ENCODE results near the gene AMDHD2.
"Not testable (repeated sequence)": the region's sequence is repeated elsewhere in the genome, so short reads cannot be mapped to it uniquely, and the experiment has no call there.

Gene AMDHD2

GRCh38 chr16:2534335-2534734, 14.2 kb downstream of the AMDHD2 start:
- not testable (repeated sequence) for DNase-seq (ENCODE audit: low read depth)

GRCh38 chr16:2535625-2536013, 15.4 kb downstream of the AMDHD2 start:
- peak; percentile 87 for DNase-seq (ENCODE audit: low read depth)

GRCh38 chr16:2537451-2538379, 17.5 kb downstream of the AMDHD2 start, which contains the start of gene PDPK1:
TSS of gene PDPK1 (plus strand) at chr16:2538021. CDS start at chr16:2538113, 92 bp downstream.
- DNase-seq (ENCODE audit: low read depth) = peak; percentile 91

- DNase-seq (ENCODE audit: low read depth) = not testable (repeated sequence)
Measured at GRCh38 chr16:2539192-2539844, 19.1 kb downstream of the AMDHD2 start.

- DNase-seq (ENCODE audit: low read depth) = not testable (repeated sequence)
Measured at GRCh38 chr16:2539845-2540458, 19.8 kb downstream of the AMDHD2 start.

GRCh38 chr16:2540912-2541311, 20.7 kb downstream of the AMDHD2 start:
- DNase-seq (ENCODE audit: low read depth) = not testable (repeated sequence)

GRCh38 chr16:2541409-2541808, 21.2 kb downstream of the AMDHD2 start:
- DNase-seq (ENCODE audit: low read depth) = not testable (repeated sequence)

GRCh38 chr16:2543771-2544170, 23.6 kb downstream of the AMDHD2 start:
- not testable (repeated sequence) for DNase-seq (ENCODE audit: low read depth)

GRCh38 chr16:2550283-2550878, 30.2 kb downstream of the AMDHD2 start:
- not testable (repeated sequence) for DNase-seq (ENCODE audit: low read depth)

GRCh38 chr16:2551420-2551889, 31.3 kb downstream of the AMDHD2 start:
- DNase-seq (ENCODE audit: low read depth) = peak; percentile 47

- not testable (repeated sequence) for DNase-seq (ENCODE audit: low read depth)
Measured at GRCh38 chr16:2554709-2555425, 34.7 kb downstream of the AMDHD2 start.

- not testable (repeated sequence) for DNase-seq (ENCODE audit: low read depth)
Measured at GRCh38 chr16:2557150-2557549, 37.0 kb downstream of the AMDHD2 start.

- DNase-seq (ENCODE audit: low read depth) = not testable (repeated sequence)
Measured at GRCh38 chr16:2560131-2560797, 40.1 kb downstream of the AMDHD2 start.

GRCh38 chr16:2560798-2561133, 40.6 kb downstream of the AMDHD2 start:
- DNase-seq (ENCODE audit: low read depth) = not testable (repeated sequence)

- DNase-seq (ENCODE audit: low read depth) = not testable (repeated sequence)
Measured at GRCh38 chr16:2567506-2567905, 47.3 kb downstream of the AMDHD2 start.

- not testable (repeated sequence) for DNase-seq (ENCODE audit: low read depth)
Measured at GRCh38 chr16:2568573-2568972, 48.4 kb downstream of the AMDHD2 start.

- not testable (repeated sequence) for DNase-seq (ENCODE audit: low read depth)
Measured at GRCh38 chr16:2572704-2573103, 52.5 kb downstream of the AMDHD2 start.

GRCh38 chr16:2575839-2576238, 55.7 kb downstream of the AMDHD2 start:
- not testable (repeated sequence) for DNase-seq (ENCODE audit: low read depth)

- DNase-seq (ENCODE audit: low read depth) = not testable (repeated sequence)
Measured at GRCh38 chr16:2577044-2577443, 56.9 kb downstream of the AMDHD2 start.

GRCh38 chr16:2578905-2579304, 58.7 kb downstream of the AMDHD2 start:
- DNase-seq (ENCODE audit: low read depth) = not testable (repeated sequence)

- DNase-seq (ENCODE audit: low read depth) = peak; percentile 10
Measured at GRCh38 chr16:2580143-2580542, 60.0 kb downstream of the AMDHD2 start.
